GM19043 (cell line): ENCODE results near the gene HPDL.

Source experiments
- ATAC-seq: cut with Tn5 transposase; IDR thresholded peaks from one replicate; pipeline ENCODE4 v1.9.1; 2021; ENCODE audit warnings: low read depth; ENCODE audit not compliant: unreplicated experiment

The HPDL gene

GRCh38 chr1:45321444-45321843 is 5.3 kb upstream of the HPDL start:
- no peak for ATAC-seq

GRCh38 chr1:45322486-45323040 is 4.1 kb upstream of the HPDL start:
- no peak for ATAC-seq

GRCh38 chr1:45325851-45326506 is 716 bp upstream of the HPDL start:
- no peak for ATAC-seq

GRCh38 chr1:45327644-45328515 is 1.2 kb downstream of the HPDL start:
- no peak for ATAC-seq

- no peak for ATAC-seq
These were observed 2.0 kb downstream of the HPDL start for GRCh38 chr1:45328680-45329079.

GRCh38 chr1:45329445-45329844 is 2.8 kb downstream of the HPDL start:
- ATAC-seq = no peak

- ATAC-seq = no peak
These were observed 5.0 kb downstream of the HPDL start for GRCh38 chr1:45331436-45332345.

DNA sequence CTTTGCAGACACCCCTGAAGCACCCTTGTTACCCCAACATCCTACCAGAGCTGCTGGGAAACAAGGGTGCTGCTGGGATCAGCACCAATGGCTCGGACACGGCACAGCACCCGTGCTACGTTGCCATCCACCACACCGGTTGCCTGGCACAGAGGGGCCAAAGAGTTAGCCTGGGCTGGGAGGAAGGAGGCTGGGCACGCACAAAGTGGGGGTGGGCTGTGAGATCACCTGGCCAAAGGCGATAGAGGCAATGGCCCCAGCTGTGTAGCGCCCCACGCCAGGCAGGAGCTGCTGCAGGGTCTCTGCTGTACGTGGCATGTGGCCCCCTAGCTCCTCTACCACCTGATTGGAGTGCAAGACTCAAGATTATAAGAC is 5.6 kb downstream of the HPDL start:
- ATAC-seq = no peak

- no peak for ATAC-seq
These were observed 7.9 kb downstream of the HPDL start for GRCh38 chr1:45334308-45335245.

DNA sequence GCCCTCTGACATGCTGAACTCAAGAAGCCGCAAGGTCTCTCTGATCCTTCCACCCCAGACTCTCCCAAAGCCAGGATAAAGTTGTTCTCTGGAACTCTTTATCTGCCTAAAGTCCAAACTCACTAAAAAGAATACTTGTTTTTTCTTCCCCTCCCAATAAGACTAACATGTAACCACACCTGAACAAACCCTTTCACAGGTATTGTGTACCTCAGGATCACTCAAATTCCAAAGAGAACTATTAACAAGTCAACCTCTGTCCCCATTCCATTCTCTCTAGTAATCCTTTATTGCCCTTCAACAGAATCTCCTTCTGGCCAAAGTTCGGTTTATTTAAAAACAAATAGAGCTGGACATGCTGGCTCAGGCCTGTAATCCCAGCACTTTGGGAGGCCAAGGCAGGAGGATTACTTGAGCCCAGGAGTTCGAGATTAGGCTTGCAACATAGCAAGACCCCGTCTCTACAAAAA is 9.2 kb downstream of the HPDL start:
- ATAC-seq = no peak

DNA sequence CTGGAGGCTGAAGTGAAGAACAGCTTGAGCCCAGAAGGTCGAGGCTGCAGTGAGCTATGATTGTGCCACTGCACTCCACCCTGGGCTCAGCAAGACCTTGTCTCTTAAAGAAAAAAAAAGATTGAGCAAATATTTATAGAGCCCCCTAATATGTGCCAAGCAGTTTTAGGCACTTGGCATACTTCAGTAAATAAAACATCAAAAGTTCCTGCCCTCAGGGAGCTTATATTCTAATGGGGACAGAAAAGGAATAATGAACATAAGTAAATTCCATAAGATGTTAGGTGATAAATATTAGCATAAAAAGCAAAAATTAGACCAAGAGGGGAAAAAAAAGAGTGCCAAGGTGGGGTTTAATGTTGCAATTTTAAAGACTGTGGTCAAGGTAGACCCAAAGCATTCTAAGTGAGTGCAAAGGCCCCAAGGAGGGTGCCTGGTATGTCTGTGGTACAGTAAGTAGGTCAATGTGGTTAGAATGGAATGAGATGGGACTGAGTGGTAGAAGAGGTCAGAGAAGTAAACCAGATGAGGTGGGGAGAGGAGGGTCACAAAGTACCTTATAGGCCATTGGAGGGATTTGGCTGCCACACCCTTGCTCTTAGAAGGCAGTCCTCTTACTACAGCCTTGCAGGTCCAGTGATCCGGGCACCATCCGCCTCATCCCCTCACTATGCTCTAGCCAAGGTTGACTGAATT is 11.1 kb downstream of the HPDL start:
- ATAC-seq = no peak

DNA sequence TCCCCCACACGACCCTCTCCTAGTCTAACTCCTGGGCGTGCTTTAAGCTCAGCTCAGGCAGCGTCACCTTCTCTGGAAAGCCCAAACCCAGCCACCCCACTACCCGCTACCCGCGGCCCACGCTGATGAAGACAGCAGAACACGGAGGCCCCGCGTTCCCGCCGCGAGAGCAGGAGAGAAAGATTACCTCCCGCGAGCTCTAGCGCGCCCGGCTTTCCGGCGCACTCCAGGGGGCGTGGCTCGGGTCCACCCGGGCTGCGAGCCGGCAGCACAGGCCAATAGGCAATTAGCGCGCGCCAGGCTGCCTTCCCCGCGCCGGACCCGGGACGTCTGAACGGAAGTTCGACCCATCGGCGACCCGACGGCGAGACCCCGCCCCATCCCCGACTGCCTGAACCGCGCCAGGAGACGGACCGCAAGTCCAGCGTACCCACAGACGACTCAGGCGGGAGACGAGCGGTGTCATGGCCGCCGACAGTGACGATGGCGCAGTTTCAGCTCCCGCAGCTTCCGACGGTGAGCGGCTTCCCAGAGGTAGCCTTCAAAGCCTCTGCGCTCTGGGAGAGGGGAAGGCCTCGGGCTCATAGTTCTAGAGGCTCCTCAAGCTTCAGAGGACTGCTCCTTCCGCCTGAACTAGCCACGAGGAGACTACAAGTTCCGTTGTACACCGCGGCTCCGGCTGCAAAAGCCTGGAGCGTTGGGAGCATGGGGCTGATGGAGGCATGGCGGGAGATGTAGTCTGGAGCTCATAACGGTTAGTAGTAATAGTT is 13.3 kb downstream of the HPDL start, which contains the start of the genes MUTYH and TOE1:
MUTYH (minus strand) TSS at position 652 of the 770 bp plus-strand sequence. CDS start 5,935 bp downstream, outside the sequence.
TOE1 (plus strand) TSS at position 382 of the 770 bp plus-strand sequence; CDS start at position 465, 83 bp downstream.
- ATAC-seq = peak; percentile 75

DNA sequence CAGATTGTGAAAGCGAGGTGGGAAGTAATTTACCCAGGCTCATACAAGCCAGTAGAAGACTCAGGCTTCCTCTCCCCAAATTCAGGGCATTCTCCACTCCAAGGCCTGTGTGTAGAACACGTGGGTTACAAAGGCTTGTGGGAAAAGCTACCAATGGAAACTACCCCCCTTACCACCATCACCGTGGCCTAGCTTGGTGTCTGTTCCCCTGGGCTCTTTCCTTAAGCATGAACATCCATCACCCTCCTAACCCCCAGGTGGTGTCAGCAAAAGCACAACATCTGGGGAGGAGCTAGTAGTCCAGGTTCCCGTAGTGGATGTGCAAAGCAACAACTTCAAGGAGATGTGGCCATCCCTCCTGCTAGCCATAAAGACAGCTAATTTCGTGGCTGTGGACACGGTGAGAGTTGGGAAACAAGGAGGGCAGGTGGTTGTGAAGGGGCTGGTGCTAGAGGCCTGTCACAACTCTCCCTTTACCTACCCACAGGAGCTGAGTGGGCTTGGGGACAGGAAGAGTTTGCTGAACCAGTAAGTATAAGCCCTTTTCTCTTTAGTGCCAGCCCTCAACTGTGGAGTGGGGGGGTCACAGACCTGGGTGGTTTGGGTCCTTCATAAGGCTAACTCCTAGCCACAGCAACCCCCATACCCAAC is 14.2 kb downstream of the HPDL start:
- no peak for ATAC-seq

DNA sequence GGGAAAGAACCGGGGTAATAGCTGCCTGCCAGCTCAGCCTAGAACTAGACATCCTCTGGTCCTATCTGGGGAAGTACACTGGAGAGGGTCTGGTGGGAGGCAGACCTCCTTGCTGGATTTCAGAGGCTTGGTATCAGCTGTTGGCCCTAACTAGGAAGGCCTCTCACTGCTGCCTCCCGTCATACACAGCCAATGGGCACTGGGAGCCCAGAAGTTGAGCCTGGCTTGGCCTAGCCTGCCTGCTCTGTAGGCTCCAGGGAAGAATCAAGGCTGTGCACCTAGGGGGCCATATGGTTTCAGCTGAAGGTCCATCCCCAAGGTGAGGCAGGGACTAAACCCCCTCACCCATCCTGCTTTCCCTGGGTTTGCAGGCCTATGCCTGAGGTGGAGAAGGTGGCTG is 17.8 kb downstream of the HPDL start:
- no peak for ATAC-seq

GRCh38 chr1:45345014-45345413 is 18.3 kb downstream of the HPDL start:
- ATAC-seq = no peak

GRCh38 chr1:45346473-45346872 is 19.8 kb downstream of the HPDL start:
- no peak for ATAC-seq

DNA sequence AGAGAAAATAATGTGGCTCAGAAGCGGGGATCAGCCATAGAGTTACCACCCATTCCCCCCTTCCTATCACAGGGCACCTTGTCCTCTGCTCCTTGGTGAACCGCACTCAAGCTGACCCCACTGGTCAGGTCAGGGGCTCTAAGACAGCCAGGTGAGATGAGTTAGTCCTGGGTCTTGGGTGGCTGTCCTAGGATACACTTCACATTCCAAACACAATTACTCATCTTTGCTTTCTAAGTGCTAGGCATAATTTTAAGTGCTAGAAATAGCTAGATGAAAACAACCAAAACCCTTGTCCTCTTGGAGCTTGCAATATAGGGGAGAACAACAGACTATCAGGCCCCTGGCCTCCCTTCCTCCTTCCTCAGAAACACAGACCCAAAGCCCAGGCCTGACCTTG is 21.3 kb downstream of the HPDL start:
- no peak for ATAC-seq

- ATAC-seq = no peak
These were observed 21.9 kb downstream of the HPDL start for GRCh38 chr1:45348609-45348965.
